A673 (cell line): ENCODE data around the gene SERGEF. TPM values are rescaled to one million over a fixed set of nuclear protein-coding genes. Genes with fewer than 3 reads are reported as not detected.

Experiments used
- BruUV-seq: library from RNA; stranded (reverse); fragments of 400-500 nt; replicated peaks from 2 replicates; lab custom pipeline; 2021; lab: Mats Ljungman, UMichigan
- CTCF ChIA-PET: fragments of 300-600 bp; sonication (Branson Sonifier 250); formaldehyde crosslinking; loops from one replicate; lab custom pipeline; 2022; ENCODE audit warnings: antibody characterized with exemption; lab: Charles Lee
- POLR2A ChIA-PET: fragments of 300-600 bp; sonication (Branson Sonifier 250); formaldehyde crosslinking; loops from one replicate; lab custom pipeline; 2022; ENCODE audit warnings: antibody characterized with exemption; ENCODE audit not compliant: low non-redundant PET; lab: Charles Lee
- DNase-seq: peaks from one replicate; pipeline ENCODE4 v3.0.0-alpha.2; 2015; ENCODE audit warnings: low spot score
- H3K27ac ChIP-seq: fragments of 200-600 bp; sonication (generic); 2 replicates; pipeline ENCODE4 v1.5.1; 2016; ENCODE audit warnings: mixed run types, low read depth, mild to moderate bottlenecking, mixed read lengths, antibody characterized with exemption, low read length; ENCODE audit not compliant: poor library complexity, severe bottlenecking
- H3K27me3 ChIP-seq: fragments of 200-600 bp; sonication (generic); replicated peaks from 2 replicates; pipeline ENCODE4 v1.6.1; 2017; ENCODE audit warnings: mixed run types, low read depth, mild to moderate bottlenecking, mixed read lengths, antibody characterized with exemption, low read length; ENCODE audit not compliant: insufficient read depth, poor library complexity
- H3K36me3 ChIP-seq: fragments of 200-600 bp; sonication (generic); 2 replicates; pipeline ENCODE4 v1.6.1; 2016; ENCODE audit warnings: mixed run types, mild to moderate bottlenecking, mixed read lengths, antibody characterized with exemption, low read length; ENCODE audit not compliant: insufficient read depth, poor library complexity, severe bottlenecking
- H3K4me1 ChIP-seq: fragments of 200-600 bp; sonication (generic); 2 replicates; pipeline ENCODE4 v1.6.1; 2017; ENCODE audit warnings: mixed run types, mild to moderate bottlenecking, mixed read lengths, antibody characterized with exemption, low read length; ENCODE audit not compliant: insufficient read depth, poor library complexity, severe bottlenecking
- H3K4me3 ChIP-seq: fragments of 200-600 bp; sonication (generic); 2 replicates; pipeline ENCODE4 v1.5.1; 2016; ENCODE audit warnings: low read depth, mixed run types, mild to moderate bottlenecking, mixed read lengths, low read length; ENCODE audit not compliant: poor library complexity, severe bottlenecking
- H3K9me3 ChIP-seq: fragments of 200-600 bp; sonication (generic); 2 replicates; pipeline ENCODE4 v1.6.1; 2016; ENCODE audit warnings: mixed run types, low read depth, mild to moderate bottlenecking, mixed read lengths, antibody characterized with exemption, low read length; ENCODE audit not compliant: poor library complexity, severe bottlenecking
- EZH2 ChIP-seq: fragments of 200-600 bp; sonication (generic); IDR thresholded peaks from 2 replicates; pipeline ENCODE4 v1.6.1; 2017; ENCODE audit warnings: borderline replicate concordance, low read depth, mild to moderate bottlenecking, mixed read lengths, antibody characterized with exemption, low read length; ENCODE audit not compliant: poor library complexity, severe bottlenecking
- intact Hi-C: fragments of 100-400 bp; cut with micrococcal nuclease; formaldehyde crosslinking; loops from one replicate; pipeline ENCODE4 v1.10.0; 2022; ENCODE audit not compliant: unreplicated experiment
- total RNA-seq: library from RNA; stranded (reverse); gene quantifications from 2 replicates; pipeline ENCODE4 v1.2.3, GENCODE V29; 2021
- TF ChIP-seq, protein P1 (sequence below): fragments of 300-800, 200-600 bp; sonication (generic); conservative IDR thresholded peaks from 2 replicates; pipeline ENCODE4 v1.5.1; 2017; ENCODE audit warnings: low read depth, mild to moderate bottlenecking, antibody characterized with exemption, low read length, moderate library complexity, mixed read lengths

SERGEF gene
- total RNA-seq, 1 experiment from 2014 or later = 15.2 TPM

DNA sequence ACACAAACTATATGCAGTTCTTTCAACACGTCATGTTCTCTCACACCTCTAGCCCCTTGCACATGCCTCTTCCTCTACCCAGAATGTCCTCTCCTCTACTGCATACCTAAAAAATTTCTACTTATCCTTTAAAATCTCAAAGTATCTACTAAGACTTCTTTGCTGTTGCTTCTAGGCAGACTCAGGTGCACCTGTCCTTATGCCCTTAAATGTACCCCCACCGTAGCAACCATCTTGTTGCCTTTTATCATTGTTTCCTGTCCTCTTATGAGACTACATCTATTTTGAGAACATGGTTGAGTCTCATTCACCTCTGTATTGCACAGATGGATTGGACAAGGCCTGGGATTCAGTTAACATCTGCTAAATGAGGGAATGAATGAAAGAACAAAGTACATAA is 134.1 kb downstream of the SERGEF start:
- no peak overlapping the region for H3K27ac ChIP-seq
- BruUV-seq = no TSS peak
- no peaks in the 10 kb centered on the region for H3K9me3 ChIP-seq
- H3K27me3 ChIP-seq = no peaks in the 10 kb centered on the region
- intact Hi-C loops = no loop called here
- no peaks in the 10 kb centered on the region for H3K4me1 ChIP-seq
- no peak for DNase-seq
- no peaks in the 10 kb centered on the region for H3K36me3 ChIP-seq
- H3K4me3 ChIP-seq = no peak overlapping the region
- POLR2A ChIA-PET = no interaction called here
- TF ChIP-seq, protein P1, sequence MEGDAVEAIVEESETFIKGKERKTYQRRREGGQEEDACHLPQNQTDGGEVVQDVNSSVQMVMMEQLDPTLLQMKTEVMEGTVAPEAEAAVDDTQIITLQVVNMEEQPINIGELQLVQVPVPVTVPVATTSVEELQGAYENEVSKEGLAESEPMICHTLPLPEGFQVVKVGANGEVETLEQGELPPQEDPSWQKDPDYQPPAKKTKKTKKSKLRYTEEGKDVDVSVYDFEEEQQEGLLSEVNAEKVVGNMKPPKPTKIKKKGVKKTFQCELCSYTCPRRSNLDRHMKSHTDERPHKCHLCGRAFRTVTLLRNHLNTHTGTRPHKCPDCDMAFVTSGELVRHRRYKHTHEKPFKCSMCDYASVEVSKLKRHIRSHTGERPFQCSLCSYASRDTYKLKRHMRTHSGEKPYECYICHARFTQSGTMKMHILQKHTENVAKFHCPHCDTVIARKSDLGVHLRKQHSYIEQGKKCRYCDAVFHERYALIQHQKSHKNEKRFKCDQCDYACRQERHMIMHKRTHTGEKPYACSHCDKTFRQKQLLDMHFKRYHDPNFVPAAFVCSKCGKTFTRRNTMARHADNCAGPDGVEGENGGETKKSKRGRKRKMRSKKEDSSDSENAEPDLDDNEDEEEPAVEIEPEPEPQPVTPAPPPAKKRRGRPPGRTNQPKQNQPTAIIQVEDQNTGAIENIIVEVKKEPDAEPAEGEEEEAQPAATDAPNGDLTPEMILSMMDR = no peak
- no peak for TF ChIP-seq EZH2
- CTCF ChIA-PET = no interaction called here

DNA sequence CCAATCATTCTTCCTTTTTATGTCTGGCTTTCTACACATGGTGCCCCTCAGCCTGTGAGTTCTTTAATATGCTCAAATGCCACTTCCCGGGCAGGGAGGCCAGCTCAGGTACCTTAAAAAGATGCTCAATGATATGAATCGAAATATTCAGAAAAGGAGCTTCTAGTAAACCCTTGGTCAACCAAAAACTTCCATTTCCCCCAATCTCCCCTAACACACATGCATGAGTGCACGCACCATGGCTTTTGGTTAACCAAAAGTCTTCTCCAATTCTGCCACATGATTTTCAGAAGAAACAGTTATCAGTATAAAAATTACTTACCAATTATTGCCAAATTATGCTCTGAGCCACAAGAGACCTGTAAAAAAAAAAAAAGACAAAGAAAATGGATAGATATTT is 135.0 kb downstream of the SERGEF start:
- Histone ChIP-seq H3K9me3 (no peaks in the 10 kb centered on the region), H3K4me3 (no peak overlapping the region), H3K4me1 (no peaks in the 10 kb centered on the region), H3K36me3 (no peaks in the 10 kb centered on the region), H3K27ac (no peak overlapping the region), H3K27me3 (no peaks in the 10 kb centered on the region)
- no TSS peak for BruUV-seq
- TF ChIP-seq EZH2 = no peak
- TF ChIP-seq, protein P1 = no peak
- POLR2A ChIA-PET = no interaction called here
- CTCF ChIA-PET = no interaction called here
- no peak for DNase-seq
- intact Hi-C loops = no loop called here

DNA sequence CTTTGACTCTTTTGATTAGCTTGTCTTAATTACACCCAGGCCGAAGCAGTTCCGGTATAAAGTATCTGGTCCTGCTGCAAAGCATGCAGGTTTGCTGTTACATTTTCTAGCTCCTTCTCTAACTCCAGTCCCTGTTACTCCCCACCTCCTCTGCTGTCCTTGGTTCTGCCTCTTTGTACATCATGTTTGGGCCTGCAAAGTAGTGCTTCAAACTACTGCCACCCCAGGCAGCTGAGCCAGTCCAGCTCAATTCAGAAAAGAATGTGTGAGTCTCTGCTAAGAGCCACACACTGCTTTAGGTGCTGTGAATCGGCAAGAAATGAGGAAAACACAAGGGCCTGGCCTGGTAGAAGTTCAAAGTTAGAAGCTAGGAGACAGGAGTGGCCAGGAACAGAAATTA is 136.0 kb downstream of the SERGEF start:
- Histone ChIP-seq H3K9me3 (no peaks in the 10 kb centered on the region), H3K36me3 (no peaks in the 10 kb centered on the region), H3K27me3 (no peaks in the 10 kb centered on the region), H3K27ac (no peak overlapping the region), H3K4me1 (no peaks in the 10 kb centered on the region), H3K4me3 (no peak overlapping the region)
- TF ChIP-seq, protein P1 = no peak
- no peak for TF ChIP-seq EZH2
- intact Hi-C loops = no loop called here
- CTCF ChIA-PET = no interaction called here
- POLR2A ChIA-PET = no interaction called here
- DNase-seq = no peak
- BruUV-seq = no TSS peak
